ENCODE results near the gene CAMKMT. TPM values are rescaled to one million over a fixed set of nuclear protein-coding genes. Genes with fewer than 3 reads are reported as not detected.

The CAMKMT gene
- total and polyA plus RNA-seq, 9 of the 15 experiments (the other 6 are each of a cell fraction or from before 2014, with no cell fraction given) = 1.6 to 15.3 (median 7.4) TPM

DNA sequence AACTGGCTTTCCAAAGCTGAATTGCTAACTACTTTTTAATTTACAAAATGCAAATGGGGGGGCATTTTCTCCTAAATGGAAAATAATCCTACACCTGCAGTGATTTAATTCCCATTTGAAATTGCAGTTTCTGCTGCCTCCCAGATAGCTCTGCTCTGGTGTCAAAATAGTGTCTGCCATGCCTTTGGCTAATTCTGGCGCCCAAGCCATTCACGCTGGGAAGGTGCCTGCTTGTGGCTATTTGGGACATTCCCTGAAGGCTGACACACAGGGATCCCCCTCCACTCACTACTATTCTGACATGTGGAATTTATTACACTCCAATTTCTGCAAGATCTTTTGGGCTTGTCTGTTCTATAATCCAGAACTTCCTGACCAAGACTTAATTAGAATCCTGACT, 451.4 kb downstream of the CAMKMT start:
- no peak overlapping the region for H3K9ac ChIP-seq (ENCODE audit: insufficient read depth in 1 of 2, low read depth in 2 of 2, low read length in 2 of 2)
- no peak for ATAC-seq
- intact Hi-C loops (cut with micrococcal nuclease) = no loop called here
- H3K4me3 ChIP-seq = no peak overlapping the region
- DNase-seq (ENCODE audit: extremely low read depth in 1 of 4, low spot score in 3 of 4) = no peak
- POLR2A ChIA-PET = no interaction called here
- TF ChIP-seq NFIC (IDR thresholded peaks at IDR 0.05) = no peak
- no peak for TF ChIP-seq MAFG (tag; conservative IDR thresholded peaks at IDR 0.05)
- TF ChIP-seq ZNF79 (CRISPR knock-in tag; IDR thresholded peaks at IDR 0.05; ENCODE audit: low read depth) = no peak
- no peak for TF ChIP-seq TRIM28 (IDR thresholded peaks at IDR 0.05)
- TF ChIP-seq ZNF707 (CRISPR knock-in tag; conservative IDR thresholded peaks at IDR 0.05) = no peak
- TF ChIP-seq, protein P1, sequence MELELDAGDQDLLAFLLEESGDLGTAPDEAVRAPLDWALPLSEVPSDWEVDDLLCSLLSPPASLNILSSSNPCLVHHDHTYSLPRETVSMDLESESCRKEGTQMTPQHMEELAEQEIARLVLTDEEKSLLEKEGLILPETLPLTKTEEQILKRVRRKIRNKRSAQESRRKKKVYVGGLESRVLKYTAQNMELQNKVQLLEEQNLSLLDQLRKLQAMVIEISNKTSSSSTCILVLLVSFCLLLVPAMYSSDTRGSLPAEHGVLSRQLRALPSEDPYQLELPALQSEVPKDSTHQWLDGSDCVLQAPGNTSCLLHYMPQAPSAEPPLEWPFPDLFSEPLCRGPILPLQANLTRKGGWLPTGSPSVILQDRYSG (tag; conservative IDR thresholded peaks at IDR 0.05; ENCODE audit: low read depth) = no peak
- no peak for TF ChIP-seq ZNF644 (tag; IDR thresholded peaks at IDR 0.05; ENCODE audit: low read depth)
- no peak for TF ChIP-seq ZNF408 (CRISPR knock-in tag; IDR thresholded peaks at IDR 0.05; ENCODE audit: low read depth)
- TF ChIP-seq NCOA1 (IDR thresholded peaks at IDR 0.05; ENCODE audit: low read depth) = no peak
- no peak for TF ChIP-seq XRCC4 (IDR thresholded peaks at IDR 0.05; ENCODE audit: extremely low read depth, insufficient read depth, insufficient read length)
- H3K9me1 ChIP-seq (ENCODE audit: control insufficient read depth, insufficient read depth, low read length) = no peaks in the 10 kb centered on the region
- H3K79me2 ChIP-seq (ENCODE audit: control insufficient read depth, insufficient read depth, low read length) = no peaks in the 10 kb centered on the region
- H3K4me2 ChIP-seq (ENCODE audit: insufficient read depth, low read length) = no peak overlapping the region
- 0% methylated on average over 2 of the region's 2 CpGs for WGBS (ENCODE audit: insufficient coverage, low coverage, missing lambda C conversion rate)
- FAIRE-seq = no peak
- no peak overlapping the region for H2AFZ ChIP-seq (ENCODE audit: low read depth, low read length)
- H3K4me1 ChIP-seq (replicated peaks in 1 of 2; ENCODE audit: control insufficient read depth in 2 of 2, insufficient read depth in 2 of 2, low read length in 2 of 2) = 0 out of 5 replicates have a peak, but pooled peaks cover 0 to 3% of the 10 kb centered on the region in 2 experiments
- CTCF ChIA-PET (ENCODE audit: low intra/inter-chr PET ratio) = no interaction called here
- no peaks in the 10 kb centered on the region for H3K9me3 ChIP-seq (replicated peaks; ENCODE audit: control insufficient read depth, insufficient read depth, low read depth, low read length)
- H3K27me3 ChIP-seq (ENCODE audit: control insufficient read depth in 2 of 2, insufficient read depth in 2 of 2, low read length in 2 of 2) = peaks cover 13 to 17% of the 10 kb centered on the region in 2 experiments; a peak in 4 of 5 replicates
- H4K20me1 ChIP-seq (replicated peaks; ENCODE audit: control insufficient read depth, insufficient read depth, low read length) = no peaks in the 10 kb centered on the region
- H3K27ac ChIP-seq (ENCODE audit: extremely low read depth, low read depth, low read length) = no peak overlapping the region
- in situ Hi-C loops (cut with MboI) = no loop called here
- H3K36me3 ChIP-seq (ENCODE audit: control insufficient read depth, insufficient read depth, low read length) = no peaks in the 10 kb centered on the region
- no TSS peak for BruUV-seq (replicated peaks)
